ENCODE results near the gene PSMD12.
"Not testable (repeated sequence)": the region's sequence is repeated elsewhere in the genome, so short reads cannot be mapped to it uniquely, and the experiment has no call there.

Gene PSMD12

DNA sequence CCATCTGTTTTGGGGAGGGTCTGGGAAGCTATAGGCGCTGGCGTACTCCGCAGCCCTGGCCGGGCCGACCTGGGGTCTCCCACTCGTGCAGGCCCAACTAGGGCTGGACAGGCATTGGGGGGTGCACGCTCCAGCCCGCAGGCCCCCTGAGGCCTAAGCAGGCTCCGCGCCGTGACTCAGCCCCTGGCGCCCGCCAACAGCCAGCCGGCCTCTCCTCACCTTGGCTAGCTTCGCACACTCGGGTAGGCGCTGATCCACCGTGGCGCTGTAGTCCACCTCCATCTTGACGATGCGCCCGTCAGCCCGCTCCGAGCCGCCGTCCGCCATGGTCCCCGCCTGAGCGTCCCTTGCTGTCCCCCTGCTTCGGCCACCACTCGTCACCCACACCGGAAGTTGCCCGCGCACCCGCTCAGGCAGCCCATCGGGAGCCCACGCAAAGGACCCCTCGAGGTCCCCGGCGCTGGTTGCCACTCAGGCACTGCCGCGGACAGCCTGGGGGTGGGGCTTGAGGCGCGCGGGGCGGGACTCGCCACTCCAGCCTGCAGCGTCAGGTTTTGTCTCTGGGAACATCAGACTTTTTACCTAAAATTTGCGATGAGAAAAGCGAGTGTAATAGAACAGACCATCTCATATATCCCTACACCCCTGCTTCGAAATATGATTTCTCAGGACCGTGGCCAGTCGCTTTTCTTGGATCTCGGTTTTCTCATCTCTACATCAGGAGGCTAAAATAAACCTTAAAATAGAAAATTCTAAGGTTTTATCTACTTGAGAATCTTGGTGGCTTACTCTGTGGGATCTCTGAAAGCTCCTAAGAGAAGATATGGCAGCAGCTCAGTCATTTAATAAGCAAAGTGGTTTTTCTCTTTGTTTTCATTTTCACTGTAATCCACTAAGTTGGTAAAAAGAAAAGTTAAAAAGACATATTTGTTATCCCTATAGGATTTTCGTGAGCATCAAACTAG lies at the start of gene PSMD12:
Gene PSMD12 (minus strand): TSS at position 385 of the 965 bp plus-strand sequence. CDS start 58 bp downstream, at position 327.
- DNase-seq, result peak; percentile 95

DNA sequence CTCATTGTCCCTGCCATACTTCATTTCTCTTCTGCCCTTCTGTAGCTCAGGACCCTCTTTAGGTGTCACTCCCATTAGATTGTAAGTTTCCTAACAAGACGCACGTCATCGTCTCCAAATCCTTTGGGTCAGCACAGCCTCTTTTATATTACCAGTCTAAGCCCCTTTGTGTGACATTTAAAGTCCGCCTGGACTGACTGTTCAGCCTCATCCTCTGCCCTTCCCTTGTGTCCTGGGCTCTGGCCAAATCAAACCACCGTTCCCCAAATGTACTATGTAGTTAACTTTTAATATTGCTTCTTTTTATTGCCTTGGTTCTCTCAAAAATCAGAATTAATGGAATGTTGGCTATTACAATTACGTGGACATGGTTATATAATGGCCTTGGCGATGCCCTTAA lies 48.9 kb upstream of the PSMD12 start:
- DNase-seq, result no peak

- no peak for DNase-seq
These were observed 48.2 kb upstream of the PSMD12 start for GRCh38 chr17:67414559-67414958.

- DNase-seq, result no peak
These were observed 47.8 kb upstream of the PSMD12 start for GRCh38 chr17:67414130-67414529.

- DNase-seq, result no peak
These were observed 47.0 kb upstream of the PSMD12 start for GRCh38 chr17:67413388-67413787.

DNA sequence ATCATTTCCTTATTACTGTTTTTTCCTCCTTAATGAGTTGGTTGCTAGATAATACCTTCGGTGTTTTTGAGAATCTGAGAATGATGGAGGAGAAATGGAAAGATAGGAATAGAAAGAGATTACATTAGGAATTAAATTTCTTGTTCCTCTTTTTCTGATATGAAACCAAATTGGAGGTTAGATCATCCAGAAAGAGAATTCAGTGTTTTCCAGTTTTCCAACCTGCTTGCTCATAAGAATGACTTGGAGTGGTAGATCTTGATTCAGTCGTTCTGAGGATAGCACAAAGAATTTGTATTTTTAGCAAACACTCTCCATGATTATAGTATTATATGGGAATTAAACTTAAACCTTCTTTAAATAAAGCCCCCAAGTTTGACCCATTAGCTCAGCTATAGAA lies 46.6 kb upstream of the PSMD12 start:
- DNase-seq, result no peak

GRCh38 chr17:67412032-67412431 lies 45.7 kb upstream of the PSMD12 start:
- no peak for DNase-seq

DNA sequence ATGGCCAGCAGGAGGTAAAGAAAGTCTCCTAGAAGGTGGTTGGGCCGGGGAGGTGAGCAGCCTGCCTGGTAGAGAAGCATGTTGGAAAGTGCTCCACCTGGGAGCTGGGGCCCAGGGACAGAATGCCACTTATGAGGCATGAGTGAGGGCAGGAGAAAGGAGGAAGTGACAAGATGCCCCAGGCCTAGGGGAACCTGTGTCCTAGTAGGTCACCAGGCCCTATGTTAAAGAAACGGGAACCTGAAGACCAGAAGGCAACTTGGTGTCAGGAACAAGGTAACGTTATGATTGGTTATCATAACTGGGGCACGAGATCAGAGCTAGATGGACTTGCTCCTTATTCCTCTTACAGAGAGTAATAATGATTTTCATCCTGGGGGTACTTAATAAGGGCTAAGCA lies 45.0 kb upstream of the PSMD12 start:
- DNase-seq, result no peak

GRCh38 chr17:67408455-67408830 lies 42.1 kb upstream of the PSMD12 start:
- DNase-seq, result not testable (repeated sequence)

GRCh38 chr17:67403483-67403882 lies 37.1 kb upstream of the PSMD12 start:
- no peak for DNase-seq

DNA sequence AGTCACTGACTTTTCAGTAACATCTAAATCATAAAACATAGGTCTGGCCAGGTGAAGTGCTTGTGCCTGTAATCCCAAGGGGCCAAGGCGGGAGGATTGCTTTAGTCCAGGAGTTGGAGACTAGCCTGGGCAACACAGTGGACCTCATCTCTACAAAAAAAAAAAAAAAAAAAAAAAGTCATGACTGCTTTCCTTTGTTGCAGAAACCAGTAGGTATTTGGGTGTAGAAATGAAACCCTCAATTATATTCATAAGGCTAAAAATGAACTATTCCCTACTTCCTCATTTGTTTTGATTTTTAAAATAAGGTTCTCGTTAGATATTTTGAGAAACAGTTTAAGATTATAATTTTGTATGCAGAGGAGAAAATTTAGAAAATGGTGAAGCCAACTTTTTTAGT lies 36.7 kb upstream of the PSMD12 start:
- no peak for DNase-seq

DNA sequence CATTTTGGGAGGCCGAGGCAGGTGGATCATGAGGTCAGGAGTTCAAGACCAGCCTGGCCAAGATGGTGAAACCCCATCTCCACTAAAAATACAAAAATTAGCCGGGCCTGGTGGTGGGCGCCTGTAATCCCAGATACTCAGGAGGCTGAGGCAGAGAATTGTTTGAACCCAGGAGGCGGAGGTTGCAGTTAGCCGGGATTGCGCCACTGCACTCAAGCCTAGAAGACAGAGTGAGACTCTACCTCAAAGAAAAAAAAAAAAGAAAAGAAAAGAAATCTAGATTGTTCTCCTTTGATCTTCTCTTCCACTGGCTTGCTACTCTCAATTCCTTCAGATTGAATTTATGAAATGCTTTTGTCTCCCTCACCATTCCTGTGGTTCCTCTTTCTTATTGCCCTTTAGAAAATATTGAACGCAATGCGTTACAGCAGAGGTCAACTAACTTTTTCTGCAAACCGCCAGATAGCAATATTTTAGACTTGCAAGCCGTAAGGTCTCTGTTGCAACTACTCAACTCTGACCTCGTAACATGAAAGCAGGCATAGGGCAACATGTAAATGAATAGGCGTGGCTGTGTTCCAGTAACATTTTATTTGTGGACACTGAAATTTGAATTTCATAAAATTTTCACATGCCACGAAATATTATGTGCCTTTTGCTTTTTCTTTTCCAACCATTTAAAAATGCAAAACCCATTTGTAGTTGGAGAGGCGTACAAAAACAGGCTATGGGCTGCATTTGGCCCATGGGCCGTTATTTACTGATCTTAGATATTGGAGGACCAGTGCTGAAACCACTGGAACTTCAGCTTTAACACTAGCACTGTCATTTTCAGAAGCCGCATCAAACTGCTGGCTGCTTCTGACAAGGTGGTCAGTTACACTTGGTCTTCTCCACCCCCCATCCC lies 35.5 kb upstream of the PSMD12 start:
- no peak for DNase-seq

DNA sequence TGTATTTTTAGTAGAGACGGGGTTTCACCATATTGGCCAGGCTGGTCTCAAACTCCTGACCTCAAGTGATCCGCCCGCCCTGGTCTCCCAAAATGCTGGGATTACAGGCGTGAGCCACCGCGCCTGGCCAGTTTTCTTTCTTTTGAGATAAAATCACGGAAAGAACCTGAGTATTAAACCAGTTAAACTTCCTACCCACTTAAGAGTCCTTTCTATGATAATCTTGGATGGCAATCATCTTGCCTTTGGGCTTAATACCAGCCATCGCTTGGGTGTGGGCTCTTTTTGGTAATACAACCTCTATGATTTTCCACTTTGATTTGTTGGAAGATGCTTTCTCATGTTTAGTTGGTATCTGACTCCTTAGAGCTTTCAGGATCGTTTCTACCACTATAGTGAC lies 34.7 kb upstream of the PSMD12 start:
- DNase-seq, result no peak

DNA sequence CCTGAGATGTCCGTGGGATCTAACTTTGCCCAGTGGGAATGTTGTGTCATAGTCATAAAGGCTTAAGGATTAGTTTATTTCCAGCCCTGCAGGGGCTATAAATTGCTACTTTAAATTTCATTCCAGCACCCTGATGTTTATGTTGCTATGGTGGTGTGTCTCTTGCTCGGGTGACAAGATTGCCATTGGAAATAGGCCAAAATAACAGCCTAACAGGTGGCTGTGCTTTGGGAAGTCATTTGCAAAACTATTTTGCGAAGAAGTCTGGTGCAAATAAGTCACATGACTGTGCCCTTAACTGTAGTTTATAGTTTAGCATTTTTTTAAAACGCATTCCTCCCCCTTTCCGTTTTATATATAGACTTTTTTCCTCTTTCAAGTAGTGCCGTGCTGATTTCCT lies 33.8 kb upstream of the PSMD12 start:
- peak; percentile 21 for DNase-seq

DNA sequence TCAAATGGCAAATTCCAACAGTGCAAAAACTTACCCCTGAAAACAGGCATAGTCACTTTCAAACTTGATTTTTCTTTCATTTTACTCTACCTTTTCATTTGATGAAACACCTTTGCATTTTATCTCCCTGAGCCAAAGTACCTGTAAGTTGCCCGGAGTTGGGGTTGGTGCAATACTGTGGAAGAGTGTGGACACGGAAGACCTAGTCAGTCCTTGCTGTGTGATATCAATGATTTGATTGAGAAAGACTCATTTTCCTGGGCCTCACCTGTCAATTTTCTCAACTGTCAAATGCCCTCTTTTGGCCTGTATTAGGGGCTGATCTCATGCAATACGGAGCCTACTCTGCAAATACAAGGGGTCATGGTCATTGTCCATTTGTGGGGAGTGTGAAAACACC lies 33.3 kb upstream of the PSMD12 start:
- DNase-seq, result no peak

GRCh38 chr17:67393809-67394397 lies 27.5 kb upstream of the PSMD12 start:
- DNase-seq, result no peak

- no peak for DNase-seq
These were observed 25.7 kb upstream of the PSMD12 start for GRCh38 chr17:67392111-67392510.

GRCh38 chr17:67390646-67391361 lies 24.4 kb upstream of the PSMD12 start:
- DNase-seq, result peak; percentile 20

- DNase-seq, result no peak
These were observed 23.7 kb upstream of the PSMD12 start for GRCh38 chr17:67390006-67390645.

DNA sequence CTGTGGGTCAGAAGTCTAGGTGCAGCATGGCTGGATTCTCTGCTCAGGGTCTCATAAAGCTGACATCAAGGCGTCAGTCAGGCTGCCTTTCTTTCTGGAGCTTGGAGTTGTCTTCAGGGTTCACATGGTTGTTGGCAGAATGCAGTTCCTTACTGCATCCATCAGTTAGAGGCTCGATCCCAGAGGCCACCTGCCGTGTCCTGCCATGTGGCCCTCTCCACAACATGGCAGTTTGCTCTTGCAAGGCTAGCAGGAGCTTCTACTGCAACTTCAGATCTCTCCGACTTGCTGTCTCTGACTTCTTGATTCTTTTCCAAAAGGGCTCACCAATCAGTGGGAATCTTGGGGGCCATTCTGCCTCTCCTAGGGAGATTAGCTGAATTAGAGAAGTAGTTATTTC lies 22.6 kb upstream of the PSMD12 start:
- no peak for DNase-seq

GRCh38 chr17:67388536-67388935 lies 22.2 kb upstream of the PSMD12 start:
- DNase-seq, result not testable (repeated sequence)

GRCh38 chr17:67386965-67387551 lies 20.7 kb upstream of the PSMD12 start:
- DNase-seq, result peak; percentile 50

All from RPMI8226 (cell line).